ENCODE data around the gene MICAL3.
A peak's percentile ranks its signal among the peaks of the same experiment; 100 is the strongest.
"Not testable (repeated sequence)": the region's sequence is repeated elsewhere in the genome, so short reads cannot be mapped to it uniquely, and the experiment has no call there.

The MICAL3 gene

GRCh38 chr22:18024276-18024939, at the start of gene MICAL3:
MICAL3 (minus strand) TSS chr22:18024561; CDS start chr22:17906812, 117,749 bp downstream.
- peak; percentile 78 for DNase-seq (ENCODE audit: low spot score)

- DNase-seq (ENCODE audit: low spot score), result not testable (repeated sequence)
These were observed 49.6 kb upstream of the MICAL3 start for GRCh38 chr22:18073927-18074326.

- no peak for DNase-seq (ENCODE audit: low spot score)
These were observed 49.1 kb upstream of the MICAL3 start for GRCh38 chr22:18073467-18073866.

- no peak for DNase-seq (ENCODE audit: low spot score)
These were observed 47.6 kb upstream of the MICAL3 start for GRCh38 chr22:18071968-18072310.

GRCh38 chr22:18071307-18071967, 47.1 kb upstream of the MICAL3 start:
- DNase-seq (ENCODE audit: low spot score), result not testable (repeated sequence)

GRCh38 chr22:18070556-18071306, 46.4 kb upstream of the MICAL3 start:
- DNase-seq (ENCODE audit: low spot score), result no peak

GRCh38 chr22:18070041-18070440, 45.7 kb upstream of the MICAL3 start:
- DNase-seq (ENCODE audit: low spot score), result no peak

GRCh38 chr22:18069041-18069440, 44.7 kb upstream of the MICAL3 start:
- DNase-seq (ENCODE audit: low spot score), result no peak

GRCh38 chr22:18068381-18068988, 44.1 kb upstream of the MICAL3 start:
- no peak for DNase-seq (ENCODE audit: low spot score)

GRCh38 chr22:18067548-18068341, 43.4 kb upstream of the MICAL3 start:
- no peak for DNase-seq (ENCODE audit: low spot score)

GRCh38 chr22:18067121-18067520, 42.8 kb upstream of the MICAL3 start:
- DNase-seq (ENCODE audit: low spot score), result no peak

- no peak for DNase-seq (ENCODE audit: low spot score)
These were observed 42.0 kb upstream of the MICAL3 start for GRCh38 chr22:18066181-18066859.

GRCh38 chr22:18065256-18065655, 40.9 kb upstream of the MICAL3 start:
- no peak for DNase-seq (ENCODE audit: low spot score)

- DNase-seq (ENCODE audit: low spot score), result no peak
These were observed 40.3 kb upstream of the MICAL3 start for GRCh38 chr22:18064636-18065035.

- DNase-seq (ENCODE audit: low spot score), result not testable (repeated sequence)
These were observed 39.4 kb upstream of the MICAL3 start for GRCh38 chr22:18063715-18064114.

GRCh38 chr22:18063306-18063705, 38.9 kb upstream of the MICAL3 start:
- DNase-seq (ENCODE audit: low spot score), result no peak

- no peak for DNase-seq (ENCODE audit: low spot score)
These were observed 38.1 kb upstream of the MICAL3 start for GRCh38 chr22:18062421-18062820.

- no peak for DNase-seq (ENCODE audit: low spot score)
These were observed 36.6 kb upstream of the MICAL3 start for GRCh38 chr22:18060646-18061620.

GRCh38 chr22:18059991-18060390, 35.6 kb upstream of the MICAL3 start:
- DNase-seq (ENCODE audit: low spot score), result no peak

- no peak for DNase-seq (ENCODE audit: low spot score)
These were observed 35.1 kb upstream of the MICAL3 start for GRCh38 chr22:18059473-18059872.

Measured in hematopoietic multipotent progenitor cell treated with erythropoietin and hydrocortisone succinate and interleukin-3 and kit ligand, for 15 days (in vitro differentiated cells).